Transverse colon (tissue), 4 donors: ENCODE results near the gene CELSR1.

Source experiments
- CTCF ChIP-seq, 5 experiments: fragments of 200-600 bp in 3 of 5; fragments of 450-650 bp in 2 of 5; sonication (generic) in 3 of 5; IDR thresholded peaks; 1 replicate in 2 of 5; 2 replicates in 3 of 5; pipeline ENCODE4 v1.5.1; 2016 to 2017; ENCODE audit warnings: antibody characterized with exemption in 5 of 5, inconsistent platforms in 3 of 5, mild to moderate bottlenecking in 2 of 5, moderate library complexity in 1 of 5
- EP300 ChIP-seq: sonication (generic); formaldehyde crosslinking; IDR thresholded peaks from one replicate; pipeline ENCODE4 v1.6.1; 2017; ENCODE audit warnings: antibody characterized with exemption, low read depth
- POLR2A ChIP-seq: fragments of 450-650 bp; IDR thresholded peaks from one replicate; pipeline ENCODE4 v1.6.1; 2016; ENCODE audit warnings: antibody characterized with exemption, mild to moderate bottlenecking, moderate library complexity
- POLR2AphosphoS5 ChIP-seq, 3 donors: sonication (generic); formaldehyde crosslinking; IDR thresholded peaks; one replicate each; pipeline ENCODE4 v1.6.1; 2016; ENCODE audit warnings: antibody characterized with exemption in 3 of 3

GRCh38 chr22:46539169-46539568, 1.7 kb upstream of the CELSR1 start:
- TF ChIP-seq CTCF (IDR thresholded peaks at IDR 0.05): no peak
- TF ChIP-seq POLR2A: no peak
- no peak for TF ChIP-seq POLR2AphosphoS5 (IDR thresholded peaks at IDR 0.05)
- TF ChIP-seq EP300: no peak
